ENCODE results near the gene RAB12. TPM values are rescaled to one million over a fixed set of nuclear protein-coding genes. Genes with fewer than 3 reads are reported as not detected.

The RAB12 gene
- total RNA-seq, 1 experiment from 2014 or later: 24.9 TPM

DNA sequence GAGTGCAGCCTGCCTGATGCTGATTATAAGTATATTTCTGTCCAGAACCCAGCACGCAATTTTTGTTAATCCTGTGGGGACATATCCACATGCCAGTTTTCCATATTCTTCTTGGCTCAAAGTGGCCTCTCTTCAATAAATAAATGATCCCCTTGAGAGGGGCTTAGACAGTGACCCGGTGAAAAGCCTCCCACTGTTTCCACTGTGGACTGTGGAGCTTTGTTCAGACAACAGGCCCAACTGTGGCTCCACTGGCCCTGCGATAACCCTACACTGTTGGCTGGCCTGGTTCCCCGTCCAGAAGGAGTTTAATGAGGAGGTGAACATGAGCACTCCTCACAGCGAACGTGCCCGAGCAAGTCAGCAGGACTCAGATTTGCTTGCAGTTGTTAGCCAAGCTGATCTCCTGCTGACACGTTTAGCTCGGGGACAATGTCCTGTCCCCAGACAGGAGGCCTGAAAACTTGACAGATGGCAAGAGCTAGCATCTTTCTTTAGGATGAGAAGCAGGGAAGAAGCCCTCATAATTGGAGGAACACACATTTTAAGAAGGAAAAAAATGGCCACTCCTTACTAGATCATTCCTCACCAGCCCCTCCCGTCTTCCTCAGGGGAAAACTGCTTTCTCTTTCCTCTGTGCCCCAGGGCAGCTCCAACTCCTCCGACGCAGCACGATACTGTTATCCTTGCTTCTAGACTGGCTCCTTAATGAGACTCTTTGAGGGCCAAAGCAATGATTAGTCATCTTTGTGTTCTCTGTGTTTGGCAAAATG, 76.1 kb downstream of the RAB12 start:
- no peak for DNase-seq (ENCODE audit: low spot score)

DNA sequence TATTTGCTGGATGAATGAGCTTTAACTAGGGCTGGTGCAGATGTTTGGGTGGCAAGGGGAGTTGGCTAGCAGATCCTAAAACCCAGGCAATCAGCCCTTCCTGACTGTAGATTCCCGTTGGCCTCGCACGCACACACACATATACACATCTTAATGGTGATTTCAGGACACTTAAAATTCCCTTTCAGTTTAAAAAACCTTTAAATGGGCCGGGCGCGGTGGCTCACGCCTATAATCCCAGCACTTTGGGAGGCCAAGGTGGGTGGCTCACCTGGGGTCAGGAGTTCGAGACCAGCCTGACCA, 76.6 kb downstream of the RAB12 start:
- no peak for DNase-seq (ENCODE audit: low spot score)

DNA sequence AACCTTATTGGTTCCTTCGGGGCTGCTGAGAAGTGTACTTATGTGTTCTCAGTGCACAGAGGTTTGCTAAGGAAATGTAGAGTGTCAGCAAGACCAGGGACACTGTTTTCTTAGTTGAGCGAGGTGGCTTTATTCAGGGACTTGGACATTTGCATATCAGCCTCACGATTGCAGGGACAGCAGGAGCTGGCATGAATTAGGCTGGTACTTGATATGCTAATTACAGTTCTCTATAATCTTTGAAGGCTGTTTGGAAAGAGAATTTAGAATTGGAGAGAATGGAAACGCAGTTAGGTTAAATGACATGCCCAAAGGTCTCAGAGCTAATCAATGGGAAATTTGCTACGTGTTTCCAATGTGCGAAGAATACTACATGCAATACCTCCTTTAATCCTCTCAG, 77.4 kb downstream of the RAB12 start:
- DNase-seq (ENCODE audit: low spot score): no peak

DNA sequence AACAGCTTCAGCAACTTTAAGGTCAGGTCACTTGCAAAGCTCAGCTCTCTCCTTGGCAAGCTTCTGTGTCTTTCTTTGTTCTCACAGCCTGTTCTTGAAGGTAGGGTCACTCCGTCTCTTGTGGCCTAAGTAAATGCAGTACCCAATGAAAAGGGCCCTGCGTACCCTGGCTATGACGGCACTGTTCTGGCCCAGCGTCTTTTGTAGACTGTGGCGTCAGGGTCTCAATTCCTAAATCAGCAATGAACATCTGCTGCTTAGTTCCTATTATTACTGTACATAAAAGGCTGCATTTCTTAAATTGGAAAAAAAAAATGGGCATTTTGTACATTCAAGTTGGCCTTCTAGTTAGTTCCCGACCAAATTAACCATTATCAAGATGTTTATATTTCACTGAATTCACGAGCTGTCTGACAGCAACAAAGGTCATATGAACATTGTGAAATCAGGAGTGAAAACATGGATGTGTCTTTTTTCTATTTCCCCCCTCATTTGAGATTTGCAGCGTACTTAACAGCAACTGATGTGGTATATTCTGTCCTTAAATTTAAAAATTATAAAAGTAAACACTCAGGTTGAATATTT, 79.1 kb downstream of the RAB12 start:
- no peak for DNase-seq (ENCODE audit: low spot score)

DNA sequence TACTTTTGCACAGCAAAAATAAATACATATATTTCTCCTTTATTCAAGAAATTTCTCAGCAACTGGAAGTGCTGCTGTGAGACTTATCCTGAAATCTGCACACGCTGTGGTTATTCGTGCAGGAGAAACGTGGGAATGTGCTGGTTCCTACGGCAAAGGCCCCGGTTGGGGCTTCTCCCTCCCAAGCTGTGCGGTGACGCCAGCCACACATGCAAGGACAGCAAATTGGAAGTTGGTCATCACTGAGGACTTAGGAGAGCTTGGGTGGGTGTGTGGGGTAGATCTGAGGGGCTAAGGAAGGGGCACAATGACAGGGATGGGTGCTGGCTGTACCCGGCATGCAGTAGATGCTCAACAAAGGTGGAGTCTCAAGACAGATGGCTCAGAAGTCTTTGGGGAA, 79.6 kb downstream of the RAB12 start:
- no peak for DNase-seq (ENCODE audit: low spot score)

Other genes starting within 250 kb of the RAB12 start
- gene MTCL1, start 96.1 kb downstream of the RAB12 start, total RNA-seq (2014; rRNA removed; shearing (Covaris generic)): 21.1 and 22.2 TPM in 2 replicates

All from HT-29 (cell line).